ENCODE data around the gene NT5DC1. TPM values are rescaled to one million over a fixed set of nuclear protein-coding genes. Genes with fewer than 3 reads are reported as not detected.

The NT5DC1 gene
- total RNA-seq, 4 donors from 2014 or later, result 7.0 to 15.4 (median 12.0) TPM

DNA sequence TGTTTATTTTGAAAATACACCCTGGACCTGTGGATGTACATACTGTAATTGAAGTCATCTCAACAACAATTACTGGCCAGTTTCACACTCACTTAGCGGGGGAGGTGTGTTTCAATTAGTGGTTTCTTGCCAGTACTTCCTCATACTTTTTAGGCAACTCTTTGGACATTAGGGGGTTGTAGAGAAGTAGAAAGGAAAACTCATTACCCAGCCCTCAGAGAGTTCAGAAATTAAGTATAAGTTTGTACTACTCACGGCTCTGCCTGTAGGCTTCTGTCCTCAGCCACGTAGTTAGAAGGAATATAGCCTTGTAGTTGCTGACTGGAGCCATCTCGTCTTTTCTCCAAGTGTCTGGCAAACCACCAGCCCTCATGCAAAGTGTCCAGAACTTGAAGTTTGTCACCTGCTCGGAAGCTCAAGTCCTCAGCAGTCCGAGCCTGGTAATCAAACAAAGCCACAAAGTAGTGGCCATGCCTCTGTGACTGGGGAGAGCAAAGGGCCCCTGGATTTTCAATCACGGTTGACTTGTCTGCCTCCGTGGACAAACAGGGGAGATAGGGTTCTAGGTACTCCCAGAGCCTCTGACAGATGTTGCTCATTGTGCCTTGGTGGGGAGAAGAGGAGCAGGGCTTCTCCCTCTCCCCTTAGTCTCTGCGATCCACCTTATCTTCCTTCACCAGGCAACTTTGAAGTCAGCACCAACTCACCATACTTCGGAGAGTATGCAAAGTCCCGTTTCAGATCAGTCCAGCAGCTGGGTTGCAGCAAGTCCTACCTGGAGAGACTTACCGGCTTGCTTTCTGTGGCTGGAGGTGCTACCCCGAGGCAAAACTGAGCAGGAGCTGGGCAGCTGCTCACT, 40.7 kb upstream of the NT5DC1 start:
- in situ Hi-C loops (cut with MboI; ENCODE audit: low sequenced_read_pairs in 4 of 4), result no loop called here
- intact Hi-C loops (cut with DNase I; ENCODE audit: low total_unique reads), result loop anchor here (5.0 kb wide), 1 partner anchor 42 kb away; the partner anchor contains the start of gene NT5DC1
- Histone ChIP-seq H3K9me3 (no peaks in the 10 kb centered on the region), H3K4me3 (peak overlapping the region; percentile 39 to 59 (median 54)), H3K36me3 (no peaks in the 10 kb centered on the region), H3K4me1 (peaks cover 16 to 29% of the 10 kb centered on the region in 2 donors), H3K27me3 (no peaks in the 10 kb centered on the region), H3K27ac (peak overlapping the region; percentile 76 to 85 (median 80))
- DNase-seq, result peak in 1 of 2 donors; percentile 18
- TF ChIP-seq, protein P1, sequence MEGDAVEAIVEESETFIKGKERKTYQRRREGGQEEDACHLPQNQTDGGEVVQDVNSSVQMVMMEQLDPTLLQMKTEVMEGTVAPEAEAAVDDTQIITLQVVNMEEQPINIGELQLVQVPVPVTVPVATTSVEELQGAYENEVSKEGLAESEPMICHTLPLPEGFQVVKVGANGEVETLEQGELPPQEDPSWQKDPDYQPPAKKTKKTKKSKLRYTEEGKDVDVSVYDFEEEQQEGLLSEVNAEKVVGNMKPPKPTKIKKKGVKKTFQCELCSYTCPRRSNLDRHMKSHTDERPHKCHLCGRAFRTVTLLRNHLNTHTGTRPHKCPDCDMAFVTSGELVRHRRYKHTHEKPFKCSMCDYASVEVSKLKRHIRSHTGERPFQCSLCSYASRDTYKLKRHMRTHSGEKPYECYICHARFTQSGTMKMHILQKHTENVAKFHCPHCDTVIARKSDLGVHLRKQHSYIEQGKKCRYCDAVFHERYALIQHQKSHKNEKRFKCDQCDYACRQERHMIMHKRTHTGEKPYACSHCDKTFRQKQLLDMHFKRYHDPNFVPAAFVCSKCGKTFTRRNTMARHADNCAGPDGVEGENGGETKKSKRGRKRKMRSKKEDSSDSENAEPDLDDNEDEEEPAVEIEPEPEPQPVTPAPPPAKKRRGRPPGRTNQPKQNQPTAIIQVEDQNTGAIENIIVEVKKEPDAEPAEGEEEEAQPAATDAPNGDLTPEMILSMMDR (IDR thresholded peaks at IDR 0.05 in 4 of 5, conservative IDR thresholded peaks at IDR 0.05 in 1 of 5), result no peak
- TF ChIP-seq POLR2A (IDR thresholded peaks at IDR 0.05), result peak in 1 of 2 donors; percentile 3
- peak; percentile 49 to 66 for ATAC-seq

DNA sequence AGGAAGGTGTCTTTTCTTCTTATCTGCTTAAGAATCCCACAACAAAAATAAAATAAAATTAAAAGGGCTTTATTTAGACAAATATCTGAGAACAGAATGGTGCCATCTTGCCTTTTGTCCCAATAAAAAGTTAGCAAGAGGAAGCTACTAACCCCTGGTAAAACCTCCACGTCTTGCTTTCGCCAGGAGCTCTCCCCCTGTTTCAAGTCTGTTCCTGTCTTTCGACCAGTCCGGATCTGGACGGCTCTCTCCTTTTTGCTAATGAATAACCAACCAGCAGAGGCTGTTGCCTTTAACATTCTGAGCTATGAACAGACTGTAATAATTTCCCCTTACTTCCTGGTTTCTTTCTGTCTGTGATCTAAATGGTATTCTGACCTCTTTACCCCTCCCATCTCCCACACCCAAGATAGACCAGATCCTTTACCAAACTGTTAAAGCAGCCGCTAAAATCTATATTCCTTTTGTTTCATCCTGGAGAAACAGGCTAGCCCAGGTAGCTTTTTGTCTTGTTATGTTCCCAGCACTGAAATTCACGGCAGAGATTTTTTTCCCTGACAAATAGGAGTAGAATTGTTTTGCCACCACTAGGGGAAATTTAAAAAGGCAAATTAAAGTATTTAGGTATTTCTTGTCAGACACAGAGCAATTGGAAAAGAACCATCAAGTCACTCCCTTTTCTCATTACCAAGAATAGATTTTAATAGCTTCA, 39.9 kb upstream of the NT5DC1 start, which contains the start of gene FRK:
TSS of gene FRK (minus strand) at position 320 of the 712 bp plus-strand sequence. CDS start 580 bp downstream, outside the sequence.
- in situ Hi-C loops (cut with MboI; ENCODE audit: low sequenced_read_pairs in 4 of 4), result no loop called here
- H3K27me3 ChIP-seq, result no peaks in the 10 kb centered on the region
- no peaks in the 10 kb centered on the region for H3K9me3 ChIP-seq
- ATAC-seq (peak; percentile 67 to 77), DNase-seq (peak; percentile 15 to 16)
- peaks cover 12 to 23% of the 10 kb centered on the region in 2 donors for H3K4me1 ChIP-seq
- H3K27ac ChIP-seq, result peak within 1 kb of the TSS; percentile 76 to 85 (median 80)
- TF ChIP-seq POLR2A (IDR thresholded peaks at IDR 0.05), result peak in 1 of 2 donors; percentile 25
- TF ChIP-seq, protein P1 (IDR thresholded peaks at IDR 0.05 in 4 of 5, conservative IDR thresholded peaks at IDR 0.05 in 1 of 5), result peak in 3 of 5 experiments; percentile 24 to 40 (median 32)
- H3K4me3 ChIP-seq, result peak within 1 kb of the TSS; percentile 39 to 59 (median 54)
- intact Hi-C loops (cut with DNase I; ENCODE audit: low total_unique reads), result no loop called here
- no peaks in the 10 kb centered on the region for H3K36me3 ChIP-seq

DNA sequence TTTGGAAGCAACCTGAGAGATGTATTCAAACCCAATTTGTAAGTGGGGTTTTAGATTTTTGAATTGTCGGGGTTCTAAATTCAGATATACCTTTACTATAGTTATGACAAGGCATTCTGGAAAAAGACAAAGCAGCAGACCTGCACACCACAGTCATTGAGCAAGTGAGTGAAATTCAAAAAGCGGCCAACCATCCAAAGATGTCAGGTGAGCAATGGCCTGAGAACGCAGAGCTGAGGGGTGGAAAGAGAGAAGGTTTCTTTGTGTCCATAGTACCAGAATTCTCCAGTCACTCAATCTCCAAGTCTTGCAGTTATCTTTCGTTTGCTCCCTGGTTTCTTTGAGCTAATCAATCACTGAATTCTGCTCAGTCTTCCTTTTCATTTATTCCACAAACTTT, 38.2 kb upstream of the NT5DC1 start:
- ATAC-seq (no peak), DNase-seq (no peak)
- Histone ChIP-seq H3K9me3 (no peaks in the 10 kb centered on the region), H3K27me3 (no peaks in the 10 kb centered on the region), H3K27ac (peak overlapping the region in 1 of 4 donors; percentile 76), H3K4me3 (no peak overlapping the region), H3K36me3 (no peaks in the 10 kb centered on the region), H3K4me1 (peaks cover 12 to 27% of the 10 kb centered on the region in 2 donors)
- intact Hi-C loops (cut with DNase I; ENCODE audit: low total_unique reads) (no loop called here), in situ Hi-C loops (cut with MboI; ENCODE audit: low sequenced_read_pairs in 4 of 4) (no loop called here)
- no peak for TF ChIP-seq POLR2A (IDR thresholded peaks at IDR 0.05)
- TF ChIP-seq, protein P1 (IDR thresholded peaks at IDR 0.05 in 4 of 5, conservative IDR thresholded peaks at IDR 0.05 in 1 of 5), result no peak

DNA sequence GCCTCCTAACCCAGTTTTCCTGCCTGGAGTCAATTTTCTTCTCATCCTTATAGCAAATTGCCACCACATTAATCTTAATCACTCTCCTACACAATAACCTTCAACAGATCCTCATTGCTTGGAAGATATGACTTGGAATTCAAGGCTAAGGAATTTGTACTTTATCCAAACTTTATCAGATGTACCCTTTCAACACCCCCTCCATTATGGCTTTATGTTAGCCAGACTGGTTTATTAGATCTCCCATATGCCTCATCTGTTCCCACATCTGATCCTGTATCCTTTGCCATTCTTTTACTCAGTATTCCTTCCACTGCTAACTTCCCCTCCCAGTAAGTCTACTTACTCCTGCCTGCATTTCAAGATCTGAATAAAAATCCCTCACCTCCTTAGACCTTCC, 36.0 kb upstream of the NT5DC1 start:
- ATAC-seq, result no peak

More for the DNA sequence above, 36.0 kb upstream of the NT5DC1 start:
- intact Hi-C loops (cut with DNase I; ENCODE audit: low total_unique reads), result no loop called here
- Histone ChIP-seq H3K4me1 (peaks cover 12 to 22% of the 10 kb centered on the region in 2 donors), H3K36me3 (no peaks in the 10 kb centered on the region), H3K27me3 (no peaks in the 10 kb centered on the region), H3K9me3 (no peaks in the 10 kb centered on the region), H3K27ac (no peak overlapping the region), H3K4me3 (no peak overlapping the region)
- DNase-seq, result no peak
- in situ Hi-C loops (cut with MboI; ENCODE audit: low sequenced_read_pairs in 4 of 4), result no loop called here
- TF ChIP-seq POLR2A (IDR thresholded peaks at IDR 0.05), result no peak
- TF ChIP-seq, protein P1 (IDR thresholded peaks at IDR 0.05 in 4 of 5, conservative IDR thresholded peaks at IDR 0.05 in 1 of 5), result no peak
